WTC11 (cell line): ENCODE measurements around the gene KCNN4. TPM values are rescaled to one million over a fixed set of nuclear protein-coding genes. Genes with fewer than 3 reads are reported as not detected.
A peak's percentile ranks its signal among the peaks of the same experiment; 100 is the strongest.

Experiments used
- ATAC-seq: fragments of 200-7000 bp; cut with Tn5 transposase; 2 replicates; pipeline ENCODE4 v1.10.0; 2021; ENCODE audit warnings: mild to moderate bottlenecking, moderate library complexity
- CTCF ChIA-PET: fragments of 300-600 bp; sonication (Branson Sonifier 250); formaldehyde crosslinking; loops from one replicate; lab custom pipeline; 2021; ENCODE audit warnings: antibody characterized with exemption; lab: Charles Lee
- POLR2A ChIA-PET: fragments of 350-600 bp; sonication (Branson Sonifier 250); formaldehyde crosslinking; loops from one replicate; lab custom pipeline; 2021; ENCODE audit warnings: antibody characterized with exemption; lab: Charles Lee
- DNase-seq: peaks from one replicate; pipeline ENCODE4 v3.0.0; 2021; ENCODE audit warnings: low spot score
- H3K27ac Mint-ChIP-seq: 2 replicates; pipeline ENCODE4 v1.8.0; 2021; ENCODE audit warnings: mixed read lengths
- H3K27me3 Mint-ChIP-seq: 2 replicates; pipeline ENCODE4 v1.8.0; 2021; ENCODE audit warnings: low read depth, mild to moderate bottlenecking, moderate library complexity, mixed read lengths
- H3K36me3 Mint-ChIP-seq: 2 replicates; pipeline ENCODE4 v1.8.0; 2021; ENCODE audit warnings: mixed read lengths
- H3K4me1 Mint-ChIP-seq: 2 replicates; pipeline ENCODE4 v1.8.0; 2022; ENCODE audit warnings: mixed read lengths
- H3K4me3 Mint-ChIP-seq: 2 replicates; pipeline ENCODE4 v1.8.0; 2021; ENCODE audit warnings: mild to moderate bottlenecking, moderate library complexity, mixed read lengths
- H3K9me3 Mint-ChIP-seq: 2 replicates; pipeline ENCODE4 v1.8.0; 2021; ENCODE audit warnings: mixed read lengths
- AFF4 ChIP-seq: sonication (generic); formaldehyde crosslinking; IDR thresholded peaks from 2 replicates; pipeline ENCODE4 v1.8.1; 2023; ENCODE audit warnings: mild to moderate bottlenecking, missing genetic modification reagents, borderline replicate concordance
- ARID4B ChIP-seq: sonication (generic); formaldehyde crosslinking; IDR thresholded peaks from 2 replicates; pipeline ENCODE4 v1.8.0; 2023; ENCODE audit warnings: missing genetic modification reagents, mild to moderate bottlenecking, borderline replicate concordance
- E2F5 ChIP-seq: sonication (generic); formaldehyde crosslinking; IDR thresholded peaks from 2 replicates; pipeline ENCODE4 v1.8.1; 2022; ENCODE audit warnings: mild to moderate bottlenecking, moderate library complexity, missing genetic modification reagents
- FOXJ3 ChIP-seq: sonication (generic); formaldehyde crosslinking; IDR thresholded peaks from 2 replicates; pipeline ENCODE4 v1.9.0; 2021; ENCODE audit warnings: missing genetic modification reagents, mild to moderate bottlenecking, borderline replicate concordance
- FOXP1 ChIP-seq: sonication (generic); formaldehyde crosslinking; IDR thresholded peaks from 2 replicates; pipeline ENCODE4 v1.8.0; 2022; ENCODE audit warnings: missing genetic modification reagents, mild to moderate bottlenecking, moderate library complexity, borderline replicate concordance
- MAX ChIP-seq: sonication (generic); formaldehyde crosslinking; IDR thresholded peaks from 2 replicates; pipeline ENCODE4 v1.8.0; 2022; ENCODE audit warnings: mild to moderate bottlenecking, missing genetic modification reagents
- NFYB ChIP-seq: sonication (generic); formaldehyde crosslinking; conservative IDR thresholded peaks from 2 replicates; pipeline ENCODE4 v1.8.0; 2022; ENCODE audit warnings: low read depth, missing genetic modification reagents
- NR3C1 ChIP-seq: sonication (generic); formaldehyde crosslinking; conservative IDR thresholded peaks from 2 replicates; pipeline ENCODE4 v1.8.1; 2023; ENCODE audit warnings: low read depth, mild to moderate bottlenecking, missing genetic modification reagents
- ZNF219 ChIP-seq: sonication (generic); formaldehyde crosslinking; IDR thresholded peaks from 2 replicates; pipeline ENCODE4 v1.8.0; 2023; ENCODE audit warnings: missing genetic modification reagents, mild to moderate bottlenecking, borderline replicate concordance
- ZNF512 ChIP-seq: sonication (generic); formaldehyde crosslinking; IDR thresholded peaks from 2 replicates; pipeline ENCODE4 v1.8.1; 2022; ENCODE audit warnings: missing genetic modification reagents, borderline replicate concordance
- total RNA-seq: library from RNA; stranded (reverse); gene quantifications from 3 replicates; pipeline ENCODE4 v1.2.3, GENCODE V29; 2021
- TF ChIP-seq, protein P1 (sequence below): fragments of 250-450 bp; sonication (Bioruptor Pico); IDR thresholded peaks from 2 replicates; pipeline ENCODE4 v2.1.2; 2022; ENCODE audit warnings: mild to moderate bottlenecking, moderate library complexity
- TF ChIP-seq, protein P2 (sequence below): sonication (generic); formaldehyde crosslinking; IDR thresholded peaks from 2 replicates; pipeline ENCODE4 v1.8.0; 2022; ENCODE audit warnings: mild to moderate bottlenecking, missing genetic modification reagents
- TF ChIP-seq, protein P3 (sequence below): sonication (generic); formaldehyde crosslinking; IDR thresholded peaks from 2 replicates; pipeline ENCODE4 v1.8.0; 2022; ENCODE audit warnings: mild to moderate bottlenecking, missing genetic modification reagents

Gene KCNN4
- total RNA-seq, 1 experiment from 2014 or later: 0.98 TPM

DNA sequence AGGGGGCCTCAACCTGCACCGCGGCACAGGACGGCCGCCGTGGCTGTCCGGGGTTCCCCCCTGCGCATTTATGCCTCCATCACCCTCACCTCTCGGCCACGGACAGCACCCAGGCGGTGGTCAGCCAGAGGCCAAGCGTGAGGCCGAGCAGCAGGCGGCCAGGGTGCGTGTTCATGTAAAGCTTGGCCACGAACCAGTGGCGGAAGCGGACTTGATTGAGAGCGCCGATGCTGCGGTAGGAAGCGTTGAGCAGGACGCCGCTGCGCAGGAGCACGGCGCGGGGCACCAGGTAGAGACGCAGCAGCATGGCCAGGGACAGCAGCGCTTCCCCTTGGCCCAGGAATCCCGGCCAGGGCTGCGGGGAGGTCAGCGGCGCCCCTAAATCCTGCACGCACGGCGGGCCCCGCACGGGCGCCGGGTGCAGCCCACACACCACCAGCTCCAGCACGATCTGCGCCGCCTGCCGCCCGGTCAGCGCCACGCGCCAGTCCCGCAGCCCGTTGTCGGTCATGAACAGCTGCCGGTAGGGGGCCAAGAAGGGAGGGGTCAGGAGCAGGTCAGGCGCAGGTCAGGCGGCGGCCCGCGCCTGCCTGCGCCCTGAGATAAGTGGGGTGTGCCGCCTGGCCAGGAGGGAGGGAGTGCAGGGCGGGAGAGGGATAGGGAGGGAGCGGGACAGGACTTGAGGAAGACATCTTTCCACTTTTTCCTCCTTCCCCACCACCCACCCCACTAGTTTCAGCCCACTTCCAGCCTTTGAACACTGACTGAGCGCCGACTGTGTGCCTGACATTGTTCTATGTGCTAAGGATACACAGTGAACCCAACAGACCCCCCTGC, 6.5 kb downstream of the KCNN4 start (continued):
- TF ChIP-seq E2F5 (CRISPR knock-in tag) (peak; percentile 42; the same call in 1 of the 2 replicates), ZNF219 (CRISPR knock-in tag) (no peak), FOXJ3 (CRISPR knock-in tag) (no peak), ZNF512 (no peak), FOXP1 (CRISPR knock-in tag) (peak; percentile 54; the same call in 1 of the 2 replicates), NFYB (CRISPR knock-in tag) (no peak), AFF4 (CRISPR knock-in tag) (no peak), MAX (CRISPR knock-in tag) (peak; percentile 75)
- TF ChIP-seq, protein P1, sequence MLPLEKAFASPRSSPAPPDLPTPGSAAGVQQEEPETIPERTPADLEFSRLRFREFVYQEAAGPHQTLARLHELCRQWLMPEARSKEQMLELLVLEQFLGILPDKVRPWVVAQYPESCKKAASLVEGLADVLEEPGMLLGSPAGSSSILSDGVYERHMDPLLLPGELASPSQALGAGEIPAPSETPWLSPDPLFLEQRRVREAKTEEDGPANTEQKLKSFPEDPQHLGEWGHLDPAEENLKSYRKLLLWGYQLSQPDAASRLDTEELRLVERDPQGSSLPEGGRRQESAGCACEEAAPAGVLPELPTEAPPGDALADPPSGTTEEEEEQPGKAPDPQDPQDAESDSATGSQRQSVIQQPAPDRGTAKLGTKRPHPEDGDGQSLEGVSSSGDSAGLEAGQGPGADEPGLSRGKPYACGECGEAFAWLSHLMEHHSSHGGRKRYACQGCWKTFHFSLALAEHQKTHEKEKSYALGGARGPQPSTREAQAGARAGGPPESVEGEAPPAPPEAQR (CRISPR knock-in tag): no peak
- TF ChIP-seq, protein P2, sequence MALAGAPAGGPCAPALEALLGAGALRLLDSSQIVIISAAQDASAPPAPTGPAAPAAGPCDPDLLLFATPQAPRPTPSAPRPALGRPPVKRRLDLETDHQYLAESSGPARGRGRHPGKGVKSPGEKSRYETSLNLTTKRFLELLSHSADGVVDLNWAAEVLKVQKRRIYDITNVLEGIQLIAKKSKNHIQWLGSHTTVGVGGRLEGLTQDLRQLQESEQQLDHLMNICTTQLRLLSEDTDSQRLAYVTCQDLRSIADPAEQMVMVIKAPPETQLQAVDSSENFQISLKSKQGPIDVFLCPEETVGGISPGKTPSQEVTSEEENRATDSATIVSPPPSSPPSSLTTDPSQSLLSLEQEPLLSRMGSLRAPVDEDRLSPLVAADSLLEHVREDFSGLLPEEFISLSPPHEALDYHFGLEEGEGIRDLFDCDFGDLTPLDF (CRISPR knock-in tag): no peak
- TF ChIP-seq, protein P3, sequence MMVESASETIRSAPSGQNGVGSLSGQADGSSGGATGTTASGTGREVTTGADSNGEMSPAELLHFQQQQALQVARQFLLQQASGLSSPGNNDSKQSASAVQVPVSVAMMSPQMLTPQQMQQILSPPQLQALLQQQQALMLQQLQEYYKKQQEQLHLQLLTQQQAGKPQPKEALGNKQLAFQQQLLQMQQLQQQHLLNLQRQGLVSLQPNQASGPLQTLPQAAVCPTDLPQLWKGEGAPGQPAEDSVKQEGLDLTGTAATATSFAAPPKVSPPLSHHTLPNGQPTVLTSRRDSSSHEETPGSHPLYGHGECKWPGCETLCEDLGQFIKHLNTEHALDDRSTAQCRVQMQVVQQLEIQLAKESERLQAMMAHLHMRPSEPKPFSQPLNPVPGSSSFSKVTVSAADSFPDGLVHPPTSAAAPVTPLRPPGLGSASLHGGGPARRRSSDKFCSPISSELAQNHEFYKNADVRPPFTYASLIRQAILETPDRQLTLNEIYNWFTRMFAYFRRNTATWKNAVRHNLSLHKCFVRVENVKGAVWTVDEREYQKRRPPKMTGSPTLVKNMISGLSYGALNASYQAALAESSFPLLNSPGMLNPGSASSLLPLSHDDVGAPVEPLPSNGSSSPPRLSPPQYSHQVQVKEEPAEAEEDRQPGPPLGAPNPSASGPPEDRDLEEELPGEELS (CRISPR knock-in tag): 0 out of 2 replicates have a peak, but pooled peaks have one; percentile 31

DNA sequence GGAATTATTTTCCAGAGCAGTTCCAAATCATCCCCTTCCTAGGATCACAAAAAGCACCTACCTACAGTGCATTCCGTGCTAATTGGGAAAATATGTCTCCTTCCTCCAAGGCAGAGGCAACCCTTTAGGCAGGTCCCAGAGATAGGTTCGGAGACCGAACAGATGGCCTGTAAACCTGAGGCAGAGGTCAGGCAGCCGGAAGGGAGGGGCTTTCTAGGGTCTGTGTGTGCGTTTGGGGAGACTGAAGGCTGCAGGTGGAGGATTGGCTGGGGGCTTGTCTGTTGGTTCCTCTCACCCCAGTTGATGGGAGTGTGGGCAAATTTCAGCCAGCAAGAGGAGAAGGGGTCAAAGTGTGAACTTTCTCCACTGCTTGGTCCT, 7.1 kb downstream of the KCNN4 start:
- Mint-ChIP-seq H3K27ac (no peak overlapping the region), H3K36me3 (no peaks in the 10 kb centered on the region)
- TF ChIP-seq ARID4B (CRISPR knock-in tag) (no peak), NR3C1 (CRISPR knock-in tag) (no peak)
- TF ChIP-seq, all 79 proteins: peak for 0
- ChIA-PET POLR2A (interaction anchor here (0.6 to 1.9 kb wide), 3 partner anchors 12 to 34 kb away, joined by 3 to 12 read pairs (median 5); partner anchors contain the start of gene SMG9), CTCF (interaction anchor here (0.7 to 7.4 kb wide), 15 partner anchors 7 to 997 kb away, joined by 3 to 101 read pairs (median 6); partner anchors contain the start of genes IRGC and SMG9)
- Mint-ChIP-seq H3K27me3 (peaks cover 78% of the 10 kb centered on the region), H3K4me1 (peaks cover 35% of the 10 kb centered on the region), H3K4me3 (peak overlapping the region; percentile 72), H3K9me3 (no peaks in the 10 kb centered on the region)
- DNase-seq: peak; percentile 36
- peak; percentile 49 for ATAC-seq
